22Rv1 (cell line): ENCODE measurements around the gene EGR1.

Source experiments
- ZFX ChIP-seq: fragments of 450-650 bp; IDR thresholded peaks from 2 replicates; pipeline ENCODE4 v1.6.1; 2017; ENCODE audit warnings: antibody characterized with exemption, borderline replicate concordance
- TF ChIP-seq, protein P1 (sequence below): fragments of 450-650 bp; IDR thresholded peaks from 2 replicates; pipeline ENCODE4 v1.5.1; 2017; ENCODE audit warnings: mild to moderate bottlenecking

DNA sequence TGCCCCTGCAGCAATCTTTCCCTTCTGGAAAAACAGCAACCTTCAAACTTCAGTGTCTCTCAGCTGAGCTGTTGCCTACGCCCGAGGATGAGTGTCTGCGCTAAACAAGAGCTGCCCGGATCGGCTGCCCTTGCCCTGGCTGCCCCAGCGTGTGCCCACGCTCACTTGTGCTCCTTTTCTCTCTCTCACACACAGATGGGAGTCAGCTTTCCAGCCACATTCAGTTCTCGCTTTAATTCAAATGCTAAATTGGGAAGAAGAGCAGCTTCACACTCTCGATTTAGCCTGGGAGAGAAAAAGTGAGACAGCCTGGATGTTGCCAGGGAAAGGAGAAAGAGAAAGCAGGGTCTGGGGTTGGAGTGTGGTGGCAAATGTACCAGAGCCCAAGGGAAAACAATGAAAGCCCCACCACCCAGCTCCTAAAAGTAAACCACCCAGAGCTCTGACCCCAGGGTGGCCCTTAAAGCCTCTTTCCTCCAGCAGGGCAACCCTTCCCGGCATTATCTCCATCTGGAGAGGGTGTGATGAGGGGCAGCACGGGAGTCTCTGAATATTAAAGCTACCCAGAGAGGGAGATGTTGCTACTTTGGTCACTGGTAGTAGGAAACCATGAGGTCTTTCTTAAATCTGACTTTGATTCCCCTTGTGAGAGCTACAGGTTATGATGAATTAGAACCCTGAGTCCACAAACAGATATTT is 9.9 kb upstream of the EGR1 start:
- TF ChIP-seq, protein P1, sequence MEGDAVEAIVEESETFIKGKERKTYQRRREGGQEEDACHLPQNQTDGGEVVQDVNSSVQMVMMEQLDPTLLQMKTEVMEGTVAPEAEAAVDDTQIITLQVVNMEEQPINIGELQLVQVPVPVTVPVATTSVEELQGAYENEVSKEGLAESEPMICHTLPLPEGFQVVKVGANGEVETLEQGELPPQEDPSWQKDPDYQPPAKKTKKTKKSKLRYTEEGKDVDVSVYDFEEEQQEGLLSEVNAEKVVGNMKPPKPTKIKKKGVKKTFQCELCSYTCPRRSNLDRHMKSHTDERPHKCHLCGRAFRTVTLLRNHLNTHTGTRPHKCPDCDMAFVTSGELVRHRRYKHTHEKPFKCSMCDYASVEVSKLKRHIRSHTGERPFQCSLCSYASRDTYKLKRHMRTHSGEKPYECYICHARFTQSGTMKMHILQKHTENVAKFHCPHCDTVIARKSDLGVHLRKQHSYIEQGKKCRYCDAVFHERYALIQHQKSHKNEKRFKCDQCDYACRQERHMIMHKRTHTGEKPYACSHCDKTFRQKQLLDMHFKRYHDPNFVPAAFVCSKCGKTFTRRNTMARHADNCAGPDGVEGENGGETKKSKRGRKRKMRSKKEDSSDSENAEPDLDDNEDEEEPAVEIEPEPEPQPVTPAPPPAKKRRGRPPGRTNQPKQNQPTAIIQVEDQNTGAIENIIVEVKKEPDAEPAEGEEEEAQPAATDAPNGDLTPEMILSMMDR = no peak
- TF ChIP-seq ZFX = no peak
